ENCODE results near the gene PDCD2L.

The PDCD2L gene

GRCh38 chr19:34365463-34366401, 38.5 kb upstream of the PDCD2L start:
- no peak overlapping the region for H2AFZ ChIP-seq (ENCODE audit: low read length)
- peaks cover 14% of the 10 kb centered on the region for H3K79me2 ChIP-seq (ENCODE audit: insufficient read depth, low read length)
- peaks cover 33% of the 10 kb centered on the region for H3K4me1 ChIP-seq (ENCODE audit: insufficient read depth, low read length, severe bottlenecking)
- no peaks in the 10 kb centered on the region for H3K9me3 ChIP-seq (ENCODE audit: low read length)
- H3K27ac ChIP-seq (ENCODE audit: low read depth, low read length, poor library complexity, severe bottlenecking): peak overlapping the region; percentile 60
- peak overlapping the region; percentile 100 for H3K9ac ChIP-seq (ENCODE audit: low read length)
- H3F3A ChIP-seq (ENCODE audit: insufficient read depth, low read length): no peaks in the 10 kb centered on the region
- no peaks in the 10 kb centered on the region for H3K9me2 ChIP-seq (ENCODE audit: low read depth, low read length)
- TF ChIP-seq CTCF (IDR thresholded peaks at IDR 0.05; ENCODE audit: low read length) (no peak), EZH2 (IDR thresholded peaks at IDR 0.05; ENCODE audit: borderline replicate concordance, low read length) (no peak)
- no peaks in the 10 kb centered on the region for H3K27me3 ChIP-seq (ENCODE audit: insufficient read depth, low read length)
- peaks cover 54% of the 10 kb centered on the region for H3K36me3 ChIP-seq (ENCODE audit: insufficient read depth, low read length)
- H3K4me2 ChIP-seq (ENCODE audit: low read length): peak overlapping the region; percentile 97
- H3K4me3 ChIP-seq (ENCODE audit: low read depth, low read length, poor library complexity, severe bottlenecking): peak overlapping the region; percentile 100
- no peaks in the 10 kb centered on the region for H4K20me1 ChIP-seq (ENCODE audit: insufficient read depth, low read length)

GRCh38 chr19:34366738-34367623, 37.2 kb upstream of the PDCD2L start:
- H4K20me1 ChIP-seq (ENCODE audit: insufficient read depth, low read length): no peaks in the 10 kb centered on the region
- H3K27ac ChIP-seq (ENCODE audit: low read depth, low read length, poor library complexity, severe bottlenecking): no peak overlapping the region
- TF ChIP-seq EZH2 (IDR thresholded peaks at IDR 0.05; ENCODE audit: borderline replicate concordance, low read length): no peak
- TF ChIP-seq CTCF (IDR thresholded peaks at IDR 0.05; ENCODE audit: low read length): no peak
- peaks cover 14% of the 10 kb centered on the region for H3K79me2 ChIP-seq (ENCODE audit: insufficient read depth, low read length)
- no peaks in the 10 kb centered on the region for H3K9me2 ChIP-seq (ENCODE audit: low read depth, low read length)
- H3K4me3 ChIP-seq (ENCODE audit: low read depth, low read length, poor library complexity, severe bottlenecking): peak overlapping the region; percentile 100
- peaks cover 33% of the 10 kb centered on the region for H3K4me1 ChIP-seq (ENCODE audit: insufficient read depth, low read length, severe bottlenecking)
- no peaks in the 10 kb centered on the region for H3K9me3 ChIP-seq (ENCODE audit: low read length)
- H3K4me2 ChIP-seq (ENCODE audit: low read length): peak overlapping the region; percentile 97
- no peaks in the 10 kb centered on the region for H3F3A ChIP-seq (ENCODE audit: insufficient read depth, low read length)
- H3K27me3 ChIP-seq (ENCODE audit: insufficient read depth, low read length): no peaks in the 10 kb centered on the region
- no peak overlapping the region for H2AFZ ChIP-seq (ENCODE audit: low read length)
- H3K9ac ChIP-seq (ENCODE audit: low read length): peak overlapping the region; percentile 100; the same call in 1 of the 2 replicates
- H3K36me3 ChIP-seq (ENCODE audit: insufficient read depth, low read length): peaks cover 64% of the 10 kb centered on the region

- peaks cover 70% of the 10 kb centered on the region for H3K36me3 ChIP-seq (ENCODE audit: insufficient read depth, low read length)
- no peak overlapping the region for H3K4me3 ChIP-seq (ENCODE audit: low read depth, low read length, poor library complexity, severe bottlenecking)
- no peaks in the 10 kb centered on the region for H3F3A ChIP-seq (ENCODE audit: insufficient read depth, low read length)
- peak overlapping the region; percentile 97; the same call in 1 of the 2 replicates for H3K4me2 ChIP-seq (ENCODE audit: low read length)
- H2AFZ ChIP-seq (ENCODE audit: low read length): no peak overlapping the region
- H3K9ac ChIP-seq (ENCODE audit: low read length): no peak overlapping the region; the same call in 1 of the 2 replicates
- peaks cover 33% of the 10 kb centered on the region for H3K4me1 ChIP-seq (ENCODE audit: insufficient read depth, low read length, severe bottlenecking)
- H3K9me2 ChIP-seq (ENCODE audit: low read depth, low read length): no peaks in the 10 kb centered on the region
- no peaks in the 10 kb centered on the region for H3K27me3 ChIP-seq (ENCODE audit: insufficient read depth, low read length)
- no peaks in the 10 kb centered on the region for H3K9me3 ChIP-seq (ENCODE audit: low read length)
- no peaks in the 10 kb centered on the region for H4K20me1 ChIP-seq (ENCODE audit: insufficient read depth, low read length)
- no peak overlapping the region for H3K27ac ChIP-seq (ENCODE audit: low read depth, low read length, poor library complexity, severe bottlenecking)
- TF ChIP-seq CTCF (IDR thresholded peaks at IDR 0.05; ENCODE audit: low read length) (no peak), EZH2 (IDR thresholded peaks at IDR 0.05; ENCODE audit: borderline replicate concordance, low read length) (no peak)
- peaks cover 14% of the 10 kb centered on the region for H3K79me2 ChIP-seq (ENCODE audit: insufficient read depth, low read length)
These were observed 36.6 kb upstream of the PDCD2L start for GRCh38 chr19:34367624-34367957.
